Liver (tissue), 9 donors: ENCODE data around the gene PPP2R2B. TPM values are rescaled to one million over a fixed set of nuclear protein-coding genes. Genes with fewer than 3 reads are reported as not detected.

Source experiments
- DNase-seq: peaks from one replicate; pipeline ENCODE4 v3.0.0-alpha.2; 2017; ENCODE audit warnings: low spot score
- H3K27ac ChIP-seq, 2 donors: one replicate each; pipeline ENCODE4 v1.7.0; 2013; ENCODE audit warnings: inconsistent platforms in 2 of 2, low read length in 2 of 2, control low read depth in 1 of 2, low read depth in 1 of 2, mild to moderate bottlenecking in 1 of 2
- H3K27me3 ChIP-seq, 4 donors: one replicate each; pipeline versions ENCODE4 v1.6.1 to v1.7.0; 2013; ENCODE audit warnings: low read length in 3 of 4, inconsistent platforms in 1 of 4, mild to moderate bottlenecking in 1 of 4, moderate library complexity in 1 of 4; ENCODE audit not compliant: control insufficient read depth in 4 of 4, insufficient read depth in 4 of 4
- H3K36me3 ChIP-seq, 4 donors: one replicate each; pipeline versions ENCODE4 v1.6.1 to v1.7.0; 2013; ENCODE audit warnings: low read length in 3 of 4, mild to moderate bottlenecking in 3 of 4, low read depth in 1 of 4, moderate library complexity in 1 of 4; ENCODE audit not compliant: control insufficient read depth in 4 of 4, insufficient read depth in 3 of 4
- H3K4me1 ChIP-seq, 4 donors: one replicate each; pipeline versions ENCODE4 v1.6.1 to v1.7.0; 2013; ENCODE audit warnings: low read length in 3 of 4, mild to moderate bottlenecking in 3 of 4, moderate library complexity in 1 of 4; ENCODE audit not compliant: control insufficient read depth in 4 of 4, insufficient read depth in 4 of 4
- H3K4me3 ChIP-seq, 3 donors: one replicate each; pipeline versions ENCODE4 v1.6.1 to v1.7.0; 2013; ENCODE audit warnings: low read length in 3 of 3, control low read depth in 1 of 3, low read depth in 1 of 3, mild to moderate bottlenecking in 1 of 3
- H3K9ac ChIP-seq, 2 donors: one replicate each; pipeline ENCODE4 v1.7.0; 2013; ENCODE audit warnings: low read length in 2 of 2, mild to moderate bottlenecking in 2 of 2, moderate library complexity in 2 of 2, control low read depth in 1 of 2, low read depth in 1 of 2
- H3K9me3 ChIP-seq, 4 donors: one replicate each; pipeline versions ENCODE4 v1.6.1 to v1.7.0; 2013; ENCODE audit warnings: low read length in 3 of 4; ENCODE audit not compliant: control insufficient read depth in 4 of 4
- CTCF ChIP-seq: fragments of 150-350 bp; IDR thresholded peaks from 2 replicates; pipeline ENCODE4 v1.5.1; 2017; ENCODE audit warnings: improper control_type of control experiment, low read depth, low read length; ENCODE audit not compliant: missing input control
- EGR1 ChIP-seq, 2 donors: IDR thresholded peaks; 2 replicates each; pipeline ENCODE4 v1.6.1; 2016 to 2018; ENCODE audit warnings: antibody characterized with exemption in 2 of 2, low read depth in 2 of 2
- FOXA1 ChIP-seq: IDR thresholded peaks from 2 replicates; pipeline ENCODE4 v1.6.1; 2016; ENCODE audit warnings: antibody characterized with exemption
- FOXA2 ChIP-seq: IDR thresholded peaks from 2 replicates; pipeline ENCODE4 v1.6.1; 2016; ENCODE audit warnings: antibody characterized with exemption
- GABPA ChIP-seq, 2 donors: IDR thresholded peaks in 1 of 2; conservative IDR thresholded peaks in 1 of 2; 2 replicates each; pipeline ENCODE4 v1.6.1; 2016; ENCODE audit warnings: antibody characterized with exemption in 2 of 2, mild to moderate bottlenecking in 1 of 2, moderate library complexity in 1 of 2
- HNF4A ChIP-seq, 2 donors: conservative IDR thresholded peaks; 2 replicates each; pipeline ENCODE4 v1.6.1; 2016; ENCODE audit warnings: antibody characterized with exemption in 2 of 2, mild to moderate bottlenecking in 2 of 2
- HNF4G ChIP-seq: IDR thresholded peaks from 2 replicates; pipeline ENCODE4 v1.6.1; 2016; ENCODE audit warnings: antibody characterized with exemption
- JUND ChIP-seq, 2 donors: IDR thresholded peaks; 2 replicates each; pipeline ENCODE4 v1.6.1; 2016; ENCODE audit warnings: antibody characterized with exemption in 2 of 2
- MAX ChIP-seq: IDR thresholded peaks from 2 replicates; pipeline ENCODE4 v1.6.1; 2016; ENCODE audit warnings: antibody characterized with exemption
- NR2F2 ChIP-seq: IDR thresholded peaks from 2 replicates; pipeline ENCODE4 v1.6.1; 2016; ENCODE audit warnings: antibody characterized with exemption
- RAD21 ChIP-seq, 2 donors: IDR thresholded peaks; 2 replicates each; pipeline ENCODE4 v1.6.1; 2016; ENCODE audit warnings: antibody characterized with exemption in 2 of 2, mild to moderate bottlenecking in 2 of 2
- REST ChIP-seq: IDR thresholded peaks from 2 replicates; pipeline ENCODE4 v1.6.1; 2016; ENCODE audit warnings: antibody characterized with exemption, mild to moderate bottlenecking
- RXRA ChIP-seq, 2 donors: IDR thresholded peaks; 2 replicates each; pipeline ENCODE4 v1.6.1; 2017 to 2018; ENCODE audit warnings: antibody characterized with exemption in 2 of 2, mild to moderate bottlenecking in 1 of 2
- SP1 ChIP-seq: IDR thresholded peaks from 2 replicates; pipeline ENCODE4 v1.6.1; 2018; ENCODE audit warnings: antibody characterized with exemption, mild to moderate bottlenecking
- TAF1 ChIP-seq: conservative IDR thresholded peaks from 2 replicates; pipeline ENCODE4 v1.6.1; 2016; ENCODE audit warnings: antibody characterized with exemption, mild to moderate bottlenecking
- YY1 ChIP-seq: IDR thresholded peaks from 2 replicates; pipeline ENCODE4 v1.6.1; 2016; ENCODE audit warnings: antibody characterized with exemption, mild to moderate bottlenecking
- ZBTB33 ChIP-seq: IDR thresholded peaks from 2 replicates; pipeline ENCODE4 v1.6.1; 2016; ENCODE audit warnings: antibody characterized with exemption
- WGBS: extraction: QIAGEN DNeasy Blood & Tissue Kit; methylation state at CpG from one replicate; pipeline ENCODE4 v1.1.7; 2013; 5-methylcytosine and 5-hydroxymethylcytosine counted together
- polyA plus RNA-seq, 2 donors: library from polyadenylated mRNA; stranded (reverse) in 1 of 2; unstranded in 1 of 2; fragments of 200-250 nt in 1 of 2; fragments of >200 nt in 1 of 2; fragmentation: Nextera tagmentation in 1 of 2; extraction: Ambion mirVana in 1 of 2; gene quantifications; one replicate each; pipeline versions ENCODE4 v1.2.1 to v1.2.3, GENCODE V29; 2013 to 2015
- total RNA-seq, 2 donors: library from RNA; depleted of rRNA; stranded (reverse); fragments of >200 nt; gene quantifications; one replicate each; pipeline ENCODE4 v1.2.3, GENCODE V29; 2014
- donor health status: healthy.
- donor health status: healthy.
- donor health status: healthy.
- donor health status: healthy.
- donor health status: healthy.

PPP2R2B gene
- total and polyA plus RNA-seq, 4 donors: 0.15 to 6.3 (median 0.40) TPM

GRCh38 chr5:146606893-146607292 lies 271.7 kb downstream of the PPP2R2B start:
- H3K27ac ChIP-seq: no peak overlapping the region
- no peak overlapping the region for H3K4me3 ChIP-seq
- H3K4me1 ChIP-seq: no peaks in the 10 kb centered on the region
- no peak for TF ChIP-seq TAF1
- no peak for TF ChIP-seq HNF4A (conservative IDR thresholded peaks at IDR 0.05)
- TF ChIP-seq FOXA2: no peak
- no peak for TF ChIP-seq REST
- no peak for TF ChIP-seq CTCF
- no peak for TF ChIP-seq RAD21 (IDR thresholded peaks at IDR 0.05)
- TF ChIP-seq NR2F2: no peak
- no peak for TF ChIP-seq MAX
- no peak for TF ChIP-seq SP1
- no peak for TF ChIP-seq FOXA1
- no peak for TF ChIP-seq ZBTB33
- no peak for TF ChIP-seq JUND (IDR thresholded peaks at IDR 0.05)
- TF ChIP-seq HNF4G: no peak
- no peak for TF ChIP-seq YY1
- TF ChIP-seq EGR1 (IDR thresholded peaks at IDR 0.05; ENCODE audit: low read depth in 2 of 2): no peak
- DNase-seq: no peak
- H3K27me3 ChIP-seq: no peaks in the 10 kb centered on the region
- WGBS: 90% methylated on average over 11 of the region's 11 CpGs
- H3K9me3 ChIP-seq: no peaks in the 10 kb centered on the region
- no peaks in the 10 kb centered on the region for H3K36me3 ChIP-seq
- H3K9ac ChIP-seq: no peak overlapping the region

GRCh38 chr5:146600376-146600775 lies 278.2 kb downstream of the PPP2R2B start:
- Histone ChIP-seq H3K36me3 (no peaks in the 10 kb centered on the region), H3K27ac (no peak overlapping the region), H3K27me3 (peaks cover 0 to 3% (median 0%) of the 10 kb centered on the region in 4 donors), H3K4me1 (no peaks in the 10 kb centered on the region), H3K9me3 (no peaks in the 10 kb centered on the region), H3K9ac (no peak overlapping the region), H3K4me3 (no peak overlapping the region)
- no peak for DNase-seq
- 84% methylated on average over 5 of the region's 5 CpGs for WGBS
- TF ChIP-seq FOXA1 (no peak), ZBTB33 (no peak), JUND (IDR thresholded peaks at IDR 0.05) (no peak), TAF1 (no peak), GABPA (IDR thresholded peaks at IDR 0.05 in 1 of 2, conservative IDR thresholded peaks at IDR 0.05 in 1 of 2) (no peak), REST (no peak), CTCF (no peak), YY1 (no peak), HNF4A (conservative IDR thresholded peaks at IDR 0.05) (no peak), RXRA (IDR thresholded peaks at IDR 0.05) (no peak), HNF4G (no peak)
